AG09309 (cell line): ENCODE results near the gene TBCD.

Experiments
- DNase-seq: peaks from one replicate; pipeline ENCODE4 v3.0.0-alpha.2; 2010; ENCODE audit warnings: low read depth
- H3K4me3 ChIP-seq: 2 replicates; pipeline ENCODE4 v1.5.1; 2011; ENCODE audit warnings: mild to moderate bottlenecking, low read depth, low read length, moderate library complexity; ENCODE audit not compliant: control insufficient read depth
- CTCF ChIP-seq: IDR thresholded peaks from 2 replicates; pipeline ENCODE4 v1.5.1; 2011; ENCODE audit warnings: mild to moderate bottlenecking, low read depth, low read length, inconsistent platforms; ENCODE audit not compliant: insufficient read depth, control insufficient read depth; ENCODE audit errors: missing control alignments

TBCD gene

GRCh38 chr17:82805254-82805653 is 53.4 kb downstream of the TBCD start:
- no peak for DNase-seq
- no peak overlapping the region for H3K4me3 ChIP-seq
- TF ChIP-seq CTCF, result no peak

- H3K4me3 ChIP-seq, result no peak overlapping the region
- no peak for DNase-seq
- no peak for TF ChIP-seq CTCF
Measured at GRCh38 chr17:82805823-82806222, 54.0 kb downstream of the TBCD start.

GRCh38 chr17:82806645-82807044 is 54.8 kb downstream of the TBCD start:
- no peak for DNase-seq
- H3K4me3 ChIP-seq, result no peak overlapping the region
- TF ChIP-seq CTCF, result no peak

GRCh38 chr17:82807101-82807500 is 55.2 kb downstream of the TBCD start:
- no peak overlapping the region for H3K4me3 ChIP-seq
- DNase-seq, result no peak
- TF ChIP-seq CTCF, result no peak

GRCh38 chr17:82807562-82807961 is 55.7 kb downstream of the TBCD start:
- DNase-seq, result no peak
- TF ChIP-seq CTCF, result no peak
- no peak overlapping the region for H3K4me3 ChIP-seq

GRCh38 chr17:82808006-82808405 is 56.1 kb downstream of the TBCD start:
- DNase-seq, result no peak
- TF ChIP-seq CTCF, result no peak
- H3K4me3 ChIP-seq, result no peak overlapping the region
